Stimulated activated naive CD8-positive, alpha-beta T cell treated with anti-CD3 and anti-CD28 coated beads, Interleukin-15, amount 100 ng/mL, for 72 hours (primary cell): Measurements from ENCODE around the gene PRTG.
"Not testable (repeated sequence)": the region's sequence is repeated elsewhere in the genome, so short reads cannot be mapped to it uniquely, and the experiment has no call there.

ENCODE experiments used
- ATAC-seq: fragments of 150-1000 bp; cut with Tn5 transposase; 2 replicates; pipeline ENCODE4 v1.10.0; 2021; ENCODE audit warnings: mild to moderate bottlenecking, moderate library complexity
- DNase-seq, 2 donors: peaks; one replicate each; pipeline ENCODE4 v3.0.0; 2021 to 2022
- H3K27ac Mint-ChIP-seq, 2 donors: one replicate each; pipeline ENCODE4 v1.8.0; 2022; ENCODE audit warnings: mild to moderate bottlenecking in 2 of 2, mixed read lengths in 2 of 2, moderate library complexity in 2 of 2
- H3K27me3 Mint-ChIP-seq: one replicate; pipeline ENCODE4 v1.8.0; 2022; ENCODE audit warnings: mixed read lengths
- H3K4me1 Mint-ChIP-seq: one replicate; pipeline ENCODE4 v1.8.0; 2022; ENCODE audit warnings: mild to moderate bottlenecking, mixed read lengths
- H3K4me3 Mint-ChIP-seq, 2 donors: one replicate each; pipeline ENCODE4 v1.8.0; 2022; ENCODE audit warnings: mild to moderate bottlenecking in 2 of 2, mixed read lengths in 2 of 2, moderate library complexity in 1 of 2
- H3K9me3 Mint-ChIP-seq, 2 donors: one replicate each; pipeline ENCODE4 v1.8.0; 2022; ENCODE audit warnings: mixed read lengths in 2 of 2

Gene PRTG

DNA sequence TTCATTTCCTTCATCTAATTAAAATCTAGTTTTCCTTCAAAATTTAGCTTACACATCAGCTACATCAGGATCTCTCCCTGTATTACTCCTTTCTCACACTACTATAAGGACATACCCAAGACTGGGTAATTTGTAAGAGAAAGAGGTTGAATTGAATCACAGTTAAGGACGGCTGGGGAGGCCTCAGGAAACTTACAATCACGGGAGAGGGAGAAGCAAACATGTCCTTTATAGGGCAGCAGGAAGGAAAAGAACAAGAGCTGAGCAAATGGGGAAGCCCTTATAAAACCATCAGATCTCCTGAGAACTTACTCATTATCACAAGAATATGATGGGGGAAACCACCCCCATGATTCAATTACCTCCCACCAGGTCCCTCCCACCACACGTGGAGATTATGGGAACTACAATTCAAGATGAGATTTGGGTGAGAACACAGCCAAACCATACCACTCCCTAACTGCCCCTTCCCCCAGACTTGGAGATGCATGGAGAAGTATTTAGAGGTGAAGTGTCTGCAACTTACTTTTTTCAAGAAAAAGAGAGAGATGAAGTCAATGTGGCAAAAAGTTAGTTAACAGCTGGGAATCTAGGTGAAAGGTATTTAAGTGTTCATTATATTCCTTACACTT is 21.3 kb downstream of the PRTG start:
- H3K27me3 Mint-ChIP-seq: peaks cover 55% of the 10 kb centered on the region
- H3K4me3 Mint-ChIP-seq: no peak overlapping the region
- no peak for ATAC-seq
- no peak overlapping the region for H3K27ac Mint-ChIP-seq
- H3K4me1 Mint-ChIP-seq: no peaks in the 10 kb centered on the region
- no peak for DNase-seq
- H3K9me3 Mint-ChIP-seq: no peaks in the 10 kb centered on the region

DNA sequence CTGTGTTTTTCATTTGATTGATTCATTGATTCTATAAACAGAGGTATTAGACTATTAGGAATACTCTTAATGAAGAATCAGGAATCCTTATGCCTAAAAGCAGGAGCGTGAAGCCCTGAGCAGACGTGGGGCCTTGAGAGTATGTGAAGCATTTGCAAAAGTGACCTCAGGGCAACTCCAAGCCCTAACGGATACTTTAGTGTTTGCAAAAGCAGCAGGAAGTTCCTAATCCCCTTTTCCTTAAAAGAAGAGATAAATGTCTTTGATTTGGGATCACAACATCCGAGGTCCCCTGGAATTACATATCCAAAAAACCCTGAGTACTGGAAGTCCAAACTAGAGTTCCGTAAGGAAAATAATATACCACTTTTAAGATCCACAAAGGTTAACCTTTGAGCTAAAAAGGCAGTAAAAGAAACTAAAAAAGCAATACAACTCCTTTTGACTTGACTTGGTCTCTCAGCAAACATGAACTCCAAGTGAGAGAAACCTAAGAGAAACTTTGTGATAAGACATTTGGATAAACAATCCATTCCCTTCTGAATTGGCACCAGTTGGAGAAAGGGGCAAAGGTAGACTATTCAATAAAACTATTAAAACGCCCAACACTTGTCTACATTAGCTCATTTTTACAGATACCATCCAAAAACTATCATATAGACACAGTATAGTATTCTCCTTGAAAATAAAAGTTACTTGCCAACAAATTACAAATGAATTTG is 27.4 kb downstream of the PRTG start:
- no peaks in the 10 kb centered on the region for H3K9me3 Mint-ChIP-seq
- DNase-seq (no peak), ATAC-seq (no peak)
- H3K4me1 Mint-ChIP-seq: no peaks in the 10 kb centered on the region
- H3K27me3 Mint-ChIP-seq: peaks cover 8% of the 10 kb centered on the region
- H3K4me3 Mint-ChIP-seq: no peak overlapping the region
- no peak overlapping the region for H3K27ac Mint-ChIP-seq

DNA sequence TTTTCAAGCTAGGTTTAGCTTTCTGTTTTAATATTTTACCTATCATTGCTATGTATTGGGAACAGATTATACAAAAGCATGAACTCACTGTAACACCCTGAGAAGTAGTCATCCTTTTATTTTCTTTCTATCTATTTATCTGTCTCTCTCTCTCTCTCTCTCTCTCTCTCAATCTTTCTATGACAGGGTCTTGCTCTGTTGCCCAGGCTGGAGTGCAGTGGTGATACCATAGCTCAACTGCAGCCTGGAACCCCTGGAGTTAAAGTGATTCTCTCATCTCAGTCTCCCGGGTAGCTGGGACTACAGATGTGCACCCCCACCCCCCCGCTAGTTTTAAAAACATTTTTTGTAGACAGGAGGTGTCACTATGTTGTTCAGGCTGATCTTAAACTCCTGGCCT is 28.9 kb downstream of the PRTG start:
- no peaks in the 10 kb centered on the region for H3K9me3 Mint-ChIP-seq
- H3K27me3 Mint-ChIP-seq: peaks cover 8% of the 10 kb centered on the region
- no peak for DNase-seq
- H3K4me1 Mint-ChIP-seq: no peaks in the 10 kb centered on the region
- no peak for ATAC-seq
- H3K4me3 Mint-ChIP-seq: no peak overlapping the region
- no peak overlapping the region for H3K27ac Mint-ChIP-seq

DNA sequence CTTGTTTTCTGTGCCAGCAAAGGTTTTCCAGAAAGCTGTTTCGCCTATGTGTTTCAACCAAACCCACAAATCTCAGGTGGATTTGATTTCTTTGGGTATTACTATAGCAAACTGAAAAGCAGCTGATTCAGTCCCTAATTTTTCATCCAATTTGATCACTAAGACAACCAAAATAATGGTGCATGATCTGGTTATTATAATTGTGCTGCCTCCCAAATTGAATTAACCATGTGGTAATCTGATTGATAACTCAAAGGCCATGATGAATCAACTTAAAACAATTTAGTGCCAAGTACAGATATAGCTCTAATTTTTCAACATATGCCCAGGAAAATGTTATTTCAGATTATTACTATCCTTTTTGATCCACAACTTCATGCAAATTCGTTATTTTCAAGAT is 30.6 kb downstream of the PRTG start:
- no peak overlapping the region for H3K4me3 Mint-ChIP-seq
- ATAC-seq (no peak), DNase-seq (no peak)
- no peaks in the 10 kb centered on the region for H3K9me3 Mint-ChIP-seq
- H3K4me1 Mint-ChIP-seq: no peaks in the 10 kb centered on the region
- H3K27ac Mint-ChIP-seq: no peak overlapping the region
- peaks cover 8% of the 10 kb centered on the region for H3K27me3 Mint-ChIP-seq

DNA sequence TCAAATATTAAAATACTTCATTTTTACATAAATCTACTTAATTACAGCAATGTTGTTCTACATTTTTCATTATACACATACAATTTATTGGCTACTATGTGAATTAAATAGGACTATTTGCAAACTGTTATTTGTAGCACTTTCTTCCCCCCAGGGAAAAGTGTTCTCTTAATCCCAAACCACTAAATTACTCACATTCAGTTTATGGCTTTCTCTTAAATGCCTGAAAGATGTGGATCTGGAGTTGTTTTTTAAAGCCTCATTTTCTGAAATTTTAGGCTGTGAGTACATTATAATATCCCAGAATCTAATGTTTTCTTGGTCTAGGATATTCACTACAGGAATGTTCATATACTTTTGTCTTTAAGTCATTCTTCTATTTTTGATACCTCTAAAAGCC is 32.7 kb downstream of the PRTG start:
- peaks cover 16% of the 10 kb centered on the region for H3K27me3 Mint-ChIP-seq
- ATAC-seq (no peak), DNase-seq (no peak)
- no peak overlapping the region for H3K27ac Mint-ChIP-seq
- no peak overlapping the region for H3K4me3 Mint-ChIP-seq
- H3K9me3 Mint-ChIP-seq: no peaks in the 10 kb centered on the region
- H3K4me1 Mint-ChIP-seq: no peaks in the 10 kb centered on the region

DNA sequence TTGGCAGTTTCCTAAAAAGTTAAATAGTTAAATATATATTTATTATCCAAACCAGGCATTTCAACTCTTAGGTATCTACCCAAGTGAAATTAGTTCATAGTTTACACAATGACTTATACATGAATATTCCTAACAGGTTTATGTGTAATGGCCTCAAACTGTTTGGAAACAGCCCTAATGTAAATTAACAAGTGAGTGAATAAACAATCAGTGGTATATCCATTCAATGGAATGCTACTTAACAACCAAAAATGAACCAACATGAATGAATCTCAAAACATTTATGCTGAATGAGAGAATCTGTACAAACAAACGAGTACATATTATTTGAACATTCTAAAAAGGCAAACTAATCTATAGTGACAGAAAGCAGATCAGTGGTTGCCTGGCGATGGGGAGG is 33.5 kb downstream of the PRTG start:
- no peak for DNase-seq
- Mint-ChIP-seq H3K4me1 (no peaks in the 10 kb centered on the region), H3K9me3 (no peaks in the 10 kb centered on the region), H3K4me3 (no peak overlapping the region), H3K27ac (no peak overlapping the region), H3K27me3 (peaks cover 16% of the 10 kb centered on the region)
- ATAC-seq: no peak

DNA sequence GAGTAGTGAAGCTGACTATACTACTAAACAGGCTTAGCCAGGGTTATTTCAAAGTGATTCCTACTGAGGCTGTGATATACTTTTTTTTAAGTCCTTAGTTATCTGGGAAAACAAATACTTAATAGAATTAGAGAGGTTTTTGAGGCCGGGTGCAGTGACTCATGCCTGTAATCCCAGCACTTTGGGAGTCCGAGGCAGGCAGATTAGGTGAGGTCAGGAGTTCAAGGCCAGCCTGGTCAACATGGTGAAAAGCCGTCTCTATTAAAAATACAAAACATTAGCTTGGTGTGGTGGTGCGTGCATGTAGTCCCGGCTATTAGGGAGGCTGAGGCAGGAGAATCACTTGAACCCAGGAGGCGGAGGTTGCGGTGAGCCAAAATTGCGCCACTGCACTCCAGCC is 34.2 kb downstream of the PRTG start:
- ATAC-seq: no peak
- Mint-ChIP-seq H3K4me1 (no peaks in the 10 kb centered on the region), H3K4me3 (no peak overlapping the region), H3K27me3 (peaks cover 16% of the 10 kb centered on the region), H3K27ac (no peak overlapping the region), H3K9me3 (no peaks in the 10 kb centered on the region)
- DNase-seq: no peak

DNA sequence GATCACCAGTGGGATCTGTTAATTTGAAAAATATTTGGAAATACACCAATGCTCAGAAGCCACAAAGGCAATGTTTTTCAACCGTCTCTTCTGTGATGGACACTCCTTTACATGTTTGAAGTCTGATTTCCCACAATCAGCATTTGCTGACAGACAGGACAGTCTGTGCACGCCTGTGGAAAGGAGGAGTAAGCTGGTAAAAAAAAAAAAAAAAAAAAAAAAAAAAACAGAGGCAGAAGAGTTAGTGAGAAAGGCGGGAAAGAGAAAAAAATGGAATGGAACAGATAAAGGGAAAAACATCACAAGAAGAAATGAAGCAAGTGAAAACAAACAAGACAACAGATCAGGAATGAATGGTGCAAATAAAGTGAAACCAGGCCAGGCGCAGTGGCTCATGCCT is 35.0 kb downstream of the PRTG start:
- Mint-ChIP-seq H3K4me3 (no peak overlapping the region), H3K9me3 (no peaks in the 10 kb centered on the region), H3K4me1 (no peaks in the 10 kb centered on the region), H3K27ac (no peak overlapping the region), H3K27me3 (peaks cover 16% of the 10 kb centered on the region)
- ATAC-seq: no peak
- DNase-seq: no peak

DNA sequence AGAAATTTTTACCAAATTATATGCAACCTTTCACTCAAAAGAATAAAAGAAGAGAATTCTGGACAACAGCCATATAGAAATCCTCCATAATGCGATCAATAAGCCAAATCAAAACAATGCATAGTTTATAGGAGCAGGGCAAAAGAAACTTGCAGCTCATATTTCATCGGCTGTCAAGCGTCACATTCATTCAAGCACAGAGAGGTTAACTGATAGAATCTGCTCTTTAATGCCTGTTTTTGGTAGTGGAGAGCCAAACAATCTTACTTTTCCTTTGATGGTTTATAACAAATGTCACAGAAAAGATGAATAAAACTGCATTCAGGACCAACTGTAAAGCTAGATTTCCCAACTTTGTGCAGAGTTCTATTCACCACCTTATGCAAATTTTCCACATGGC is 35.4 kb downstream of the PRTG start:
- H3K4me3 Mint-ChIP-seq: no peak overlapping the region
- DNase-seq: no peak
- no peak for ATAC-seq
- no peaks in the 10 kb centered on the region for H3K9me3 Mint-ChIP-seq
- no peaks in the 10 kb centered on the region for H3K4me1 Mint-ChIP-seq
- H3K27ac Mint-ChIP-seq: no peak overlapping the region
- H3K27me3 Mint-ChIP-seq: peaks cover 16% of the 10 kb centered on the region

DNA sequence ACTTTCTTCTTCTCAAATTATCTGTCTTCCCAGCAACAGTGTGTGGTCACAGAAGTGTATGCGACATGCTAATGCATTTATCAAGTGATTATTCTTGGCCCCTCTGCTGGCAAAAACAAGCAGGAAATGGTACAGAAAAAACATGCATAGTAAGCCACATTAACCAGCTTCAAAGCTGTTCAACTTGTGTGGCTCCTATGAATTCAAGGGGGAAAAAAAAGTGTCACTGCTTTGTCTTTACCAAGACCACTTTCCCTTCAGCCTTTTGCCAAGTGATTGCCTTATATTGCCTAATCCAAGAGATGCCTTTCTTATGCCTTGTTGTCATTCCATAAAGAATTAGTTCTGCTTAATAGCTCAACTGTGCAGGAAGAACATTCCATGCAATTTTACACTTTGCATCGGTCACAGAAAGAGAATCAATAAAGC is 39.1 kb downstream of the PRTG start:
- peaks cover 8% of the 10 kb centered on the region for H3K27me3 Mint-ChIP-seq
- no peak overlapping the region for H3K4me3 Mint-ChIP-seq
- ATAC-seq (no peak), DNase-seq (no peak)
- H3K9me3 Mint-ChIP-seq: no peaks in the 10 kb centered on the region
- no peaks in the 10 kb centered on the region for H3K4me1 Mint-ChIP-seq
- H3K27ac Mint-ChIP-seq: no peak overlapping the region

DNA sequence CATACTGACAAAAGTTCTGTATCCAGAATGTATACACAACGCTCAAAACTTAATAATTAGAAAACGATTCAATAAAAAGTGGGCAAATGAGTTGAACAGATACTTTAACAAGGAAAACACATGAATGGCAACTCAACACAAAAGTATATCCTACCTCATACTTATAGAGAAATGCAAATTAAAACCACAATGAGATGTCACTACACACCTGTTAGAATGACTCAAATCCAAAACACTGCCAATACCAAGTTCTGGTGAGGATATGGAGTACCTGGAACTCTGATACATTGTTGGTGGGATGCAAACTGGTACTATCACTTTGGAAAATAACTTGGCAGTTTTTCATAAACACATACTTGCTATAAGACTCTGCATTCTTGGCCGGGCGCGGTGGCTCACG is 42.1 kb downstream of the PRTG start:
- no peak for ATAC-seq
- Mint-ChIP-seq H3K4me1 (no peaks in the 10 kb centered on the region), H3K27ac (no peak overlapping the region)

DNA sequence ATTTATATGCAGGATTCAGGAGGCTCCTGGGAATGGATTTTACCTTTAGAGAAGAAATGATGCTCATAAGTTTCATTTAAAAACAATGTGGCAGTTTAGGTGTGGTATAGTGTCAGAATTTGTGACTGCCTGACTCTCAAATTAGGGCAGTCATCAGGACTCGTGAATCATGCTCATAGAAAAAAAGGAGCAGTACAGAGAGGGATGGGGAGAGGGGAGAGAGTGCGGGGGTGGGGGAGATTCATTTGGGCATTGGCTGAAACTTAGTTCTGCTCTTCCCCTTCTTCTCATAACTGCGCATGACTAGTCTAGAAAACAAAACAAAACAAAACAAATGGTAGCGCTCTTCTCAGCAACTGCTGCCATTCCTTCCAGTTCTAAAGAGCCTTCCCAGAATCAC is 44.3 kb downstream of the PRTG start:
- H3K27ac Mint-ChIP-seq: no peak overlapping the region
- no peak overlapping the region for H3K4me3 Mint-ChIP-seq
- no peak for DNase-seq
- no peaks in the 10 kb centered on the region for H3K27me3 Mint-ChIP-seq
- no peak for ATAC-seq
- H3K4me1 Mint-ChIP-seq: no peaks in the 10 kb centered on the region
- H3K9me3 Mint-ChIP-seq: no peaks in the 10 kb centered on the region

More for the DNA sequence above, 42.1 kb downstream of the PRTG start:
- Mint-ChIP-seq H3K9me3 (no peaks in the 10 kb centered on the region), H3K27me3 (peaks cover under 1% of the 10 kb centered on the region), H3K4me3 (no peak overlapping the region)
- no peak for DNase-seq

DNA sequence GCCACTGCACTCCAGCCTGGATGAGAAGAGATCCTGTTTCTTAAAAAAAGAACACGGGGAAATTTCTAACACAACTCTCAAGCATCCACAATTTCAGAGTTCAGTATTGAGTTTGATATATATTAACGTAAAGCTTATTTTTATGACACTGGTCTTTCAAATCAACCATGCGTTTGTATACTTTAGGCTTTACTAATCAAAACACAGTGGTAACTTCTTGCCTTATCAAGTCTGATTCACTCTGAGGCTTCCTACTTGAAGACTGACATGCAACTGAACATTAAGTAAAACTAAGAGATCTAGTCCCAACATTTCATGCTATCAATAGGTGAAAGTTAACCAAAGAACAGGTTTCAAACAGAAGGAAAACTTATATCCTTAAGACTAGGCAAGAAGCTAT is 46.7 kb downstream of the PRTG start:
- Mint-ChIP-seq H3K27me3 (no peaks in the 10 kb centered on the region), H3K9me3 (no peaks in the 10 kb centered on the region), H3K4me1 (no peaks in the 10 kb centered on the region), H3K27ac (peak overlapping the region in 1 of 2 donors; percentile 52), H3K4me3 (no peak overlapping the region)
- ATAC-seq: no peak
- no peak for DNase-seq

DNA sequence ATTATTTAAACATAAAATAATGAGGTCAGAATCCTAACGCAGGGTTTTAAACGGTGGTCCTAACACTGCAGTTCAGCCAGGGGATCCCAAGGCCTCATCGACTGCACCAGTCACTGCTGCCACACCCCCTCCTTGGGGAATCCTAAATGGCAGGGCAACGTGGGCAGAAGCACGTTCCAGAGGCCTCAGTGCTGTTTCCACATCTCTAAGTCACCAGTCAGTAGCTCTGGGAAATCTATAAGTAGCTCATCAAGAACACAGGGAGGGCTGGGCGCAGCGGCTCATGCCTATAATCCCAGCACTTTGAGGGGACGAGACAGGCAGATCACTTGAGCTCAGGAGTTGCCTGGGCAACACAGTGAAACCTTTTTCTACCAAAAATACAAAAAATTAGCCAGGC is 47.5 kb downstream of the PRTG start:
- no peaks in the 10 kb centered on the region for H3K27me3 Mint-ChIP-seq
- H3K4me3 Mint-ChIP-seq: no peak overlapping the region
- H3K4me1 Mint-ChIP-seq: no peaks in the 10 kb centered on the region
- DNase-seq: no peak
- H3K27ac Mint-ChIP-seq: no peak overlapping the region
- H3K9me3 Mint-ChIP-seq: no peaks in the 10 kb centered on the region
- ATAC-seq: no peak

DNA sequence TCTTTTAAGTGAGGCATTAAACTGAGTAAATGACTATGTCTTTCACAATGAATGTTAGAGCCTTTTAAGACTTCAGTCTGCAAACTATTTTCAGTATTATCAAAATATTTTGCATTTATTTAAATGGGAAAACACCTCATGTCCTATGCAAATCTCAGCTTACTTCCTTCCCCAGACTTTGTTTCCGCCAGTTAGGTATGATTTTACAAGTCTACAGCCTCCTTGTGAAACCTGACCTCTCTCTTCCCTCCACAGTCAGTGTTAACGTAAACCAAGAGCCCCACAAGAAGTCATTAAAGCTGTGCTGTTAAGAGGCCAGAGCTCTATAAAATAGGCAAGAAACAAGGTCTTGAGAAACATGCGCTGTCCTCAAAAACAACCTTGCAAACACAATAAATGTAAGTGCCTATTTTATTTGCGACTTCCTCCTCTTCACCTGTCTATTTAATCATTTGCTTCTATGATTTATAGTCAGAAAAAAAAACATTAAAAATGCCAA is 48.3 kb downstream of the PRTG start:
- no peaks in the 10 kb centered on the region for H3K4me1 Mint-ChIP-seq
- H3K27ac Mint-ChIP-seq: no peak overlapping the region
- no peak overlapping the region for H3K4me3 Mint-ChIP-seq
- DNase-seq (no peak), ATAC-seq (no peak)
- no peaks in the 10 kb centered on the region for H3K27me3 Mint-ChIP-seq
- H3K9me3 Mint-ChIP-seq: no peaks in the 10 kb centered on the region

DNA sequence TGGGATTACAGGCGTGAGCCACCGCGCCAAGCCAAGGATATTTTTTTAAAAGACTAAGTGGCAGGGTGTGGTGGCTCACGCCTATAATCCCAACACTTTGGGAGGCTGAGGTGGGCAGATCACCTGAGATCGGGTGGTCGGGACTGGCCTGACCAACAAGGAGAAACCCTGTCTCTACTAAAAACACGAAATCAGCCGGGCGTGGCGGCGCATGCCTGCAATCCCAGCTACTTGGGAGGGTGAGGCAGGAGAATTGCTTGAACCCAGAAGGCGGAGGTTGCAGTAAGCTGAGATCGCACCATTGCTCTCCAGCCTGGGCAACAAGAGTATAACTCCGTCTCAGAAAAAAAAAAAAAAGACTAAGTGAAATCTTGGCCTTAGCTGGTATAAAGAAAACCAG is 49.8 kb downstream of the PRTG start:
- not testable (repeated sequence) for H3K27ac Mint-ChIP-seq, ATAC-seq, DNase-seq, H3K4me3 Mint-ChIP-seq, H3K9me3 Mint-ChIP-seq, H3K4me1 Mint-ChIP-seq
- peaks cover 12% of the 10 kb centered on the region for H3K27me3 Mint-ChIP-seq

DNA sequence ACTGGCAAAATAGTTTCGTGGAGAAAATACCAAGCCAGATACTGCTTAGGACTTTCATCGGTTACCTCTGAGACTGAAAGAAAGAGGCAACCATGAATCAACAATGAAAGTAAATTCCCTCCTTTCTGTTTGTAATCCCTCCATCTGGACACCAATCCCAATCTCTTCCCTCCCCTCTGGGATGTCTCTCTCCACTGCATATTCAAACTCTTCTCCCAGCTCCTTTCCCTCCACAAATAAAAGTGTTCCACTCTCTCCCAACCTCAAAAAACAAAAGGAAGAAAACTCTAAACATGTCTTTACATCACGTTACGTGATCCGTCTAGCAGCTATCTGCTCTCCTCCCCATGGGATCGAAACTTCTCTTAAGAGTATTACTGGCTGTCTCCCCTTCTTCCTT is 55.2 kb downstream of the PRTG start:
- H3K27ac Mint-ChIP-seq: peak overlapping the region in 1 of 2 donors; percentile 37

More for the DNA sequence above, 55.2 kb downstream of the PRTG start:
- DNase-seq: no peak
- peaks cover 13% of the 10 kb centered on the region for H3K27me3 Mint-ChIP-seq
- H3K9me3 Mint-ChIP-seq: no peaks in the 10 kb centered on the region
- no peak overlapping the region for H3K4me3 Mint-ChIP-seq
- H3K4me1 Mint-ChIP-seq: no peaks in the 10 kb centered on the region
- no peak for ATAC-seq
